ENCODE measurements around the gene RNF121.

GRCh38 chr11:71977090-71977489 is 48.2 kb downstream of the RNF121 start:
- TF ChIP-seq MAFK (IDR thresholded peaks at IDR 0.05; ENCODE audit: low read depth, low read length) (no peak), CEBPB (IDR thresholded peaks at IDR 0.05; ENCODE audit: low read depth, low read length) (no peak), BHLHE40 (IDR thresholded peaks at IDR 0.05; ENCODE audit: low read depth, low read length) (no peak), CTCF (conservative IDR thresholded peaks at IDR 0.05; ENCODE audit: low read depth, low read length) (no peak)
